Osteoblast (primary cell): Measurements from ENCODE around the gene PTPRT. TPM values are rescaled to one million over a fixed set of nuclear protein-coding genes. Genes with fewer than 3 reads are reported as not detected.

Experiments
- DNase-seq: peaks from one replicate; pipeline ENCODE4 v3.0.0; 2011; ENCODE audit warnings: low spot score, mixed read lengths; ENCODE audit not compliant: insufficient read length; ENCODE audit errors: missing footprints
- H2AFZ ChIP-seq: 2 replicates; pipeline ENCODE4 v1.6.0; 2011; ENCODE audit warnings: mild to moderate bottlenecking, low read length
- H3K27ac ChIP-seq: 2 replicates; pipeline ENCODE4 v1.5.1; 2011; ENCODE audit warnings: mild to moderate bottlenecking, low read depth, low read length, moderate library complexity
- H3K27me3 ChIP-seq: 2 replicates; pipeline ENCODE4 v1.6.0; 2012; ENCODE audit warnings: mild to moderate bottlenecking, control low read depth, inconsistent platforms, low read length, moderate library complexity; ENCODE audit not compliant: insufficient read depth
- H3K36me3 ChIP-seq: 2 replicates; pipeline ENCODE4 v1.5.1; 2011; ENCODE audit warnings: mild to moderate bottlenecking, low read length, control low read depth, moderate library complexity; ENCODE audit not compliant: insufficient read depth
- H3K4me1 ChIP-seq: 2 replicates; pipeline ENCODE4 v1.5.1; 2011; ENCODE audit warnings: mild to moderate bottlenecking, low read length, control low read depth, moderate library complexity; ENCODE audit not compliant: insufficient read depth
- H3K4me2 ChIP-seq: 2 replicates; pipeline ENCODE4 v1.6.0; 2011; ENCODE audit warnings: mild to moderate bottlenecking, low read length; ENCODE audit not compliant: insufficient read depth
- H3K4me3 ChIP-seq: fragments of 200-600 bp; sonication (generic); 3 replicates; pipeline ENCODE4 v1.5.1; 2012; ENCODE audit warnings: mild to moderate bottlenecking, low read length, inconsistent platforms; ENCODE audit not compliant: insufficient read depth
- H3K79me2 ChIP-seq: 2 replicates; pipeline ENCODE4 v1.6.0; 2012; ENCODE audit warnings: mild to moderate bottlenecking, low read length, control low read depth, inconsistent platforms; ENCODE audit not compliant: insufficient read depth
- H3K9me3 ChIP-seq: 2 replicates; pipeline ENCODE4 v1.5.1; 2011; ENCODE audit warnings: low read depth, low read length, control low read depth
- H4K20me1 ChIP-seq: 2 replicates; pipeline ENCODE4 v1.6.0; 2012; ENCODE audit warnings: mild to moderate bottlenecking, low read length, control low read depth; ENCODE audit not compliant: insufficient read depth
- total RNA-seq: library from RNA; depleted of rRNA; stranded (reverse); fragments of >200 nt; gene quantifications from 2 replicates; pipeline ENCODE4 v1.2.3, GENCODE V29; 2012
- TF ChIP-seq, protein P1 (sequence below): IDR thresholded peaks from 2 replicates; pipeline ENCODE4 v1.5.1; 2011; ENCODE audit warnings: mild to moderate bottlenecking, low read depth, low read length, moderate library complexity; ENCODE audit errors: extremely low read depth

PTPRT gene
- total RNA-seq, 1 donor = not detected

DNA sequence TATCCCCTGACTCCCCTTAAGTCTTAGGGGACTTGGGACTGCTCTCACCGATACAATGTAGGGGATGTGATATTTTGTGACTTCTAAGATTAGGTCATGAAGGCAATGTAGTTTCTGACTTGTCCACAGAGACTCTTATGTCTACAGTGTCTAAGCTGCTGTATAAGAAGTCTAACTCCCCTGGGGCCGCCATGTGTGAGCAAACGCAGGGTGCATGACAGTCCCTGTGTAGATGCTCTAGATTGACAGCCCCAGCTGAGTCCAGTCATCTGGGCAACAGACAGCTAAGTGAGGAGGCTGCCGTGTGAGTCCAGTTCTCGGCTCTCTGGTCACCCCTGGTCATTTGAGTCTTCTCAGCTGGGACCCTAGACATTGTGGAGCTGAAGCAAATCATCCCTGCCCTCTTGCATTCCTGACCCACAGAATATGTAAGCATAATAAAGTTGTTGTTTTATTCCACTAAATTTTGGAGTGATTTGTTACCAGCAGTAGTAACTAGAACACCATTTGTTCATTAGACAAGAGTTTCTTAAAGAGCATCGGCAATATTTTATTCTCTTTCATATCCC lies 828.2 kb downstream of the PTPRT start:
- H2AFZ ChIP-seq = no peak overlapping the region
- no peaks in the 10 kb centered on the region for H3K9me3 ChIP-seq
- no peaks in the 10 kb centered on the region for H3K4me1 ChIP-seq
- H4K20me1 ChIP-seq = no peaks in the 10 kb centered on the region
- no peaks in the 10 kb centered on the region for H3K79me2 ChIP-seq
- no peak for DNase-seq
- H3K4me2 ChIP-seq = no peak overlapping the region
- no peak overlapping the region for H3K27ac ChIP-seq
- TF ChIP-seq, protein P1, sequence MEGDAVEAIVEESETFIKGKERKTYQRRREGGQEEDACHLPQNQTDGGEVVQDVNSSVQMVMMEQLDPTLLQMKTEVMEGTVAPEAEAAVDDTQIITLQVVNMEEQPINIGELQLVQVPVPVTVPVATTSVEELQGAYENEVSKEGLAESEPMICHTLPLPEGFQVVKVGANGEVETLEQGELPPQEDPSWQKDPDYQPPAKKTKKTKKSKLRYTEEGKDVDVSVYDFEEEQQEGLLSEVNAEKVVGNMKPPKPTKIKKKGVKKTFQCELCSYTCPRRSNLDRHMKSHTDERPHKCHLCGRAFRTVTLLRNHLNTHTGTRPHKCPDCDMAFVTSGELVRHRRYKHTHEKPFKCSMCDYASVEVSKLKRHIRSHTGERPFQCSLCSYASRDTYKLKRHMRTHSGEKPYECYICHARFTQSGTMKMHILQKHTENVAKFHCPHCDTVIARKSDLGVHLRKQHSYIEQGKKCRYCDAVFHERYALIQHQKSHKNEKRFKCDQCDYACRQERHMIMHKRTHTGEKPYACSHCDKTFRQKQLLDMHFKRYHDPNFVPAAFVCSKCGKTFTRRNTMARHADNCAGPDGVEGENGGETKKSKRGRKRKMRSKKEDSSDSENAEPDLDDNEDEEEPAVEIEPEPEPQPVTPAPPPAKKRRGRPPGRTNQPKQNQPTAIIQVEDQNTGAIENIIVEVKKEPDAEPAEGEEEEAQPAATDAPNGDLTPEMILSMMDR = no peak
- H3K27me3 ChIP-seq = no peaks in the 10 kb centered on the region
- no peaks in the 10 kb centered on the region for H3K36me3 ChIP-seq
- H3K4me3 ChIP-seq = no peak overlapping the region

DNA sequence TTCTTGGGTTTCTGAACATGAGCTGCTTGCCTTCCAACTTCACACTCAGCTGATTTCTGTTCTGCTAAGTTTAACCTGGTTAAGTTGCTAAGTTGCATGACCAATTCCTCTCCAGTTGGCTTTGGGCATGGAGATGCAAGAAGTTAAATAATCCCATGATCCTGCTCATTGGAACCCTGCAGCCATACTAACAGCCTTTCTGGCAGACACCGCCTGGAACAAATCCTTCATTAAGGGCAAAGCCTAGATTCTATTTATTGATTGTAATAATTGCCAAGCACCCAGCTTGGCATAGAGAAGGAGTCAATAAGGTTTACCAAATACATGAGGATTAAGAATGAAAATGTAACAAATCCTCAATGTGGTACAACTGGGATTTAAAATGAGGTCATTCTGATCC lies 829.1 kb downstream of the PTPRT start:
- TF ChIP-seq, protein P1 = no peak
- DNase-seq = no peak
- Histone ChIP-seq H4K20me1 (no peaks in the 10 kb centered on the region), H3K9me3 (no peaks in the 10 kb centered on the region), H3K36me3 (no peaks in the 10 kb centered on the region), H3K4me3 (no peak overlapping the region), H3K27ac (no peak overlapping the region), H3K4me2 (no peak overlapping the region), H2AFZ (no peak overlapping the region), H3K79me2 (no peaks in the 10 kb centered on the region), H3K4me1 (no peaks in the 10 kb centered on the region), H3K27me3 (no peaks in the 10 kb centered on the region)

DNA sequence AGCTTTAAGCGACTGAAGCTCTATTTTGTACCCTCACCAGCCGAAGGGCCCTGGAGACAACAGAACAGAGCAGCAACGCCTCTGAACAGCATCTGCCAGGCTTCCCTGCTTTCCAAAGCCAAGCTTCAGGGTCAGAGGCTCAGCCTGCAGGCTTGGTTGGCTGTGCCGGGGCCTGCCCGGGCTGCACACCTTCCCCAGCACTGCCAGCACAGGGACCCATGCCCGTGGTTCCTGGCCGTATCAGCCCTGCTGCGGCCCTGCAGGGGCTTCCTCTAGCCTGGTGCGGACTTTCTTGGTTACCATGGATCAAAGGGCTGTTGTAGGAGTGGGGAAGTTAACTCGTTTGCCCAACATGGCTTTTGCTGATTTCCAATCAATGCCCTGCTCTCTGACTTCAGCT lies 830.1 kb downstream of the PTPRT start:
- Histone ChIP-seq H3K4me1 (no peaks in the 10 kb centered on the region), H3K79me2 (no peaks in the 10 kb centered on the region), H4K20me1 (no peaks in the 10 kb centered on the region), H3K27ac (no peak overlapping the region), H3K4me2 (no peak overlapping the region), H3K9me3 (no peaks in the 10 kb centered on the region), H3K4me3 (no peak overlapping the region), H3K36me3 (no peaks in the 10 kb centered on the region), H2AFZ (no peak overlapping the region), H3K27me3 (no peaks in the 10 kb centered on the region)
- TF ChIP-seq, protein P1 = no peak
- DNase-seq = no peak

DNA sequence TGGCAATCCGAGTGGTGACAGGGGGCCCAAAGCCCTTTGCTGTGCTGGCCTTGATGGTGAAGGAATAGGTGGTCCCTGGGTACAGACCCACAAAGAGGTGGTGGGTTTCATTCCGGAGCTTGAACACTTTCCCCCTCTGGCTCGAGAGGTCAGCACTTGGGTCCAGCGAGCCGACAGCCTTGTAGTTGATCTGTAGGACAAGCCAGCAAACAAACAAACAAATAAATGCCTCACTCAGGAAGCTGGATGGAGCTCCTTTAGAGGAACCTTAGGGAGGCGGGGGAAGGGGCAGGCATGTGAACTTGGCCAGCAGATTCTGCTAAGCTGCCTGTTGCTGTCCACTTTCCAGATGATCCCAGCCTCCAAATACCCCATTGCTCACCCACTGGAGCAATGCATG lies 837.6 kb downstream of the PTPRT start:
- Histone ChIP-seq H3K36me3 (no peaks in the 10 kb centered on the region), H3K27me3 (no peaks in the 10 kb centered on the region), H3K4me1 (no peaks in the 10 kb centered on the region), H3K79me2 (no peaks in the 10 kb centered on the region), H4K20me1 (no peaks in the 10 kb centered on the region), H3K9me3 (no peaks in the 10 kb centered on the region), H3K27ac (no peak overlapping the region), H3K4me2 (no peak overlapping the region), H2AFZ (no peak overlapping the region), H3K4me3 (no peak overlapping the region)
- TF ChIP-seq, protein P1 = no peak
- DNase-seq = no peak
